ENCODE data around the gene NLRC5.
"Not testable (repeated sequence)": the region's sequence is repeated elsewhere in the genome, so short reads cannot be mapped to it uniquely, and the experiment has no call there.

Gene NLRC5

GRCh38 chr16:57106767-57107166 lies 117.4 kb downstream of the NLRC5 start:
- H3K4me3 ChIP-seq (ENCODE audit: low read depth, low read length) = no peak overlapping the region
- no peak for TF ChIP-seq CTCF (IDR thresholded peaks at IDR 0.05; ENCODE audit: insufficient read depth, low read depth, low read length, missing control alignments)
- no peak for DNase-seq (ENCODE audit: low read depth)

GRCh38 chr16:57107321-57107922 lies 118.1 kb downstream of the NLRC5 start:
- no peak for TF ChIP-seq CTCF (IDR thresholded peaks at IDR 0.05; ENCODE audit: insufficient read depth, low read depth, low read length, missing control alignments)
- DNase-seq (ENCODE audit: low read depth) = no peak
- H3K4me3 ChIP-seq (ENCODE audit: low read depth, low read length) = no peak overlapping the region

- no peak for DNase-seq (ENCODE audit: low read depth)
Observed at GRCh38 chr16:57108432-57108831, 119.1 kb downstream of the NLRC5 start.

GRCh38 chr16:57109259-57110105 lies 120.1 kb downstream of the NLRC5 start:
- not testable (repeated sequence) for DNase-seq (ENCODE audit: low read depth); H3K4me3 ChIP-seq (ENCODE audit: low read depth, low read length)

More at GRCh38 chr16:57108432-57108831, 119.1 kb downstream of the NLRC5 start:
- no peak overlapping the region for H3K4me3 ChIP-seq (ENCODE audit: low read depth, low read length)
- no peak for TF ChIP-seq CTCF (IDR thresholded peaks at IDR 0.05; ENCODE audit: insufficient read depth, low read depth, low read length, missing control alignments)

GRCh38 chr16:57110937-57111336 lies 121.6 kb downstream of the NLRC5 start:
- DNase-seq (ENCODE audit: low read depth) = no peak
- no peak for TF ChIP-seq CTCF (IDR thresholded peaks at IDR 0.05; ENCODE audit: insufficient read depth, low read depth, low read length, missing control alignments)
- H3K4me3 ChIP-seq (ENCODE audit: low read depth, low read length) = no peak overlapping the region

- no peak for DNase-seq (ENCODE audit: low read depth)
- no peak overlapping the region for H3K4me3 ChIP-seq (ENCODE audit: low read depth, low read length)
- TF ChIP-seq CTCF (IDR thresholded peaks at IDR 0.05; ENCODE audit: insufficient read depth, low read depth, low read length, missing control alignments) = no peak
Observed at GRCh38 chr16:57111420-57111819, 122.1 kb downstream of the NLRC5 start.

GRCh38 chr16:57112403-57113041 lies 123.2 kb downstream of the NLRC5 start:
- peak overlapping the region; percentile 6; the same call in 1 of the 2 replicates for H3K4me3 ChIP-seq (ENCODE audit: low read depth, low read length)
- no peak for TF ChIP-seq CTCF (IDR thresholded peaks at IDR 0.05; ENCODE audit: insufficient read depth, low read depth, low read length, missing control alignments)
- peak; percentile 31 for DNase-seq (ENCODE audit: low read depth)
